CD4-positive, alpha-beta T cell (primary cell): ENCODE results near the gene TRIM64C. TPM values are rescaled to one million over a fixed set of nuclear protein-coding genes. Genes with fewer than 3 reads are reported as not detected.
"Not testable (repeated sequence)": the region's sequence is repeated elsewhere in the genome, so short reads cannot be mapped to it uniquely, and the experiment has no call there.

Experiments
- ATAC-seq: fragments of 200-7000 bp; cut with Tn5 transposase; one replicate; pipeline ENCODE4 v1.10.0; 2022; ENCODE audit warnings: mild to moderate bottlenecking; ENCODE audit not compliant: poor library complexity
- CTCF ChIA-PET: fragments of 350-600 bp; sonication (Branson Sonifier 250); formaldehyde crosslinking; loops from one replicate; lab custom pipeline; 2021; ENCODE audit warnings: antibody characterized with exemption, inconsistent platforms; lab: Charles Lee
- POLR2A ChIA-PET: fragments of 350-600 bp; sonication (Branson Sonifier 250); formaldehyde crosslinking; loops from one replicate; lab custom pipeline; 2021; ENCODE audit warnings: antibody characterized with exemption, inconsistent platforms; lab: Charles Lee
- DNase-seq, 14 experiments: peaks; one replicate each; pipeline ENCODE4 v3.0.0-alpha.2; 2013 to 2020; ENCODE audit warnings: mixed read lengths in 2 of 14
- H3K27ac ChIP-seq, 2 donors: one replicate each; pipeline versions ENCODE4 v1.5.1 to v1.7.0; 2013; ENCODE audit warnings: low read length in 2 of 2, low read depth in 1 of 2, mild to moderate bottlenecking in 1 of 2
- H3K27me3 ChIP-seq, 2 experiments: 1 replicate in 1 of 2; 2 replicates in 1 of 2; pipeline versions ENCODE4 v1.6.1 to v1.7.0; 2013; ENCODE audit warnings: low read length in 2 of 2, control low read depth in 1 of 2, mild to moderate bottlenecking in 1 of 2, moderate library complexity in 1 of 2; ENCODE audit not compliant: insufficient read depth in 2 of 2, control insufficient read depth in 1 of 2
- H3K36me3 ChIP-seq: one replicate; pipeline ENCODE4 v1.6.1; 2013; ENCODE audit warnings: low read length, control low read depth; ENCODE audit not compliant: insufficient read depth
- H3K4me1 ChIP-seq: one replicate; pipeline ENCODE4 v1.6.1; 2013; ENCODE audit warnings: low read length, control low read depth; ENCODE audit not compliant: insufficient read depth
- H3K4me3 ChIP-seq: one replicate; pipeline ENCODE4 v1.5.1; 2013; ENCODE audit warnings: mild to moderate bottlenecking, low read length, moderate library complexity
- H3K9me3 ChIP-seq, 2 experiments: 1 replicate in 1 of 2; 2 replicates in 1 of 2; pipeline versions ENCODE4 v1.6.1 to v1.7.0; 2013; ENCODE audit warnings: low read length in 2 of 2, mild to moderate bottlenecking in 2 of 2, control low read depth in 1 of 2, moderate library complexity in 1 of 2; ENCODE audit not compliant: control insufficient read depth in 1 of 2, insufficient read depth in 1 of 2
- H3K27ac Mint-ChIP-seq: one replicate; pipeline ENCODE4 v1.8.0; 2020; ENCODE audit warnings: mixed read lengths
- H3K27me3 Mint-ChIP-seq: one replicate; pipeline ENCODE4 v1.8.0; 2021; ENCODE audit warnings: mixed read lengths
- H3K36me3 Mint-ChIP-seq: one replicate; pipeline ENCODE4 v1.8.0; 2021; ENCODE audit warnings: low read depth, mixed read lengths
- H3K4me1 Mint-ChIP-seq: one replicate; pipeline ENCODE4 v1.8.0; 2021; ENCODE audit warnings: low read depth, mixed read lengths
- H3K4me3 Mint-ChIP-seq: one replicate; pipeline ENCODE4 v1.8.0; 2020; ENCODE audit warnings: mild to moderate bottlenecking, mixed read lengths
- H3K9me3 Mint-ChIP-seq: one replicate; pipeline ENCODE4 v1.8.0; 2020; ENCODE audit warnings: mixed read lengths
- intact Hi-C, 2 experiments: fragments of 100-400 bp; cut with DNase I in 1 of 2; cut with micrococcal nuclease in 1 of 2; formaldehyde crosslinking; loops; one replicate each; pipeline versions ENCODE4 v1.15.1 to v1.9.0; 2023 to 2025; cut with DNase I, micrococcal nuclease
- polyA plus RNA-seq, 2 donors: library from polyadenylated mRNA; unstranded; fragments of 120-200 nt; gene quantifications; one replicate each; pipeline ENCODE4 v1.2.1, GENCODE V29; 2013
- total RNA-seq, 174 experiments: library from RNA in 2 of 174; stranded (reverse) in 2 of 174; gene quantifications; one replicate each; pipeline ENCODE4 v1.2.3 and lab custom pipeline; 2021 to 2026

TRIM64C gene, protein sequence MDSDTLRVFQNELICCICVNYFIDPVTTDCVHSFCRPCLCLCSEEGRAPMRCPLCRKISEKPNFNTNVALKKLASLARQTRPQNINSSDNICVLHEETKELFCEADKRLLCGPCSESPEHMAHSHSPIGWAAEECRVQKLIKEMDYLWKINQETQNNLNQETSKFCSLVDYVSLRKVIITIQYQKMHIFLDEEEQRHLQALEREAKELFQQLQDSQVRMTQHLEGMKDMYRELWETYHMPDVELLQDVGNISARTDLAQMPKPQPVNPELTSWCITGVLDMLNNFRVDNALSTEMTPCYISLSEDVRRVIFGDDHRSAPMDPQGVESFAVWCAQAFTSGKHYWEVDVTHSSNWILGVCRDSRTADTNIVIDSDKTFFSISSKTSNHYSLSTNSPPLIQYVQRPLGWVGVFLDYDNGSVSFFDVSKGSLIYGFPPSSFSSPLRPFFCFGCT
- total RNA-seq (not detected), total RNA-seq (lab: John Stamatoyannopoulos, UW) (0 to 0.08 (median 0) reads per million in 172 experiments)
- not detected for polyA plus RNA-seq (2013, experiment 1 of 2)
- polyA plus RNA-seq (2013, experiment 2 of 2), result not detected

- CTCF ChIA-PET, POLR2A ChIA-PET, H3K27ac Mint-ChIP-seq: not testable (repeated sequence)
Observed at GRCh38 chr11:49059012-49059411, at the start of gene TRIM64C. Gene TRIM64C, minus strand, starts transcription at chr11:49059112. Its CDS starts 0 bp downstream, at chr11:49059112.

GRCh38 chr11:49102356-49102755, 43.4 kb upstream of the TRIM64C start:
- H3K36me3 ChIP-seq, ATAC-seq, intact Hi-C loops, CTCF ChIA-PET, H3K36me3 Mint-ChIP-seq, H3K4me3 ChIP-seq, H3K27ac ChIP-seq, H3K4me1 Mint-ChIP-seq, H3K4me3 Mint-ChIP-seq, DNase-seq, H3K27me3 Mint-ChIP-seq, H3K27ac Mint-ChIP-seq, H3K9me3 Mint-ChIP-seq, H3K4me1 ChIP-seq, H3K9me3 ChIP-seq, H3K27me3 ChIP-seq, POLR2A ChIA-PET: not testable (repeated sequence)

More at GRCh38 chr11:49059012-49059411, at the start of gene TRIM64C:
- H3K27me3 Mint-ChIP-seq, DNase-seq, ATAC-seq, H3K4me3 Mint-ChIP-seq, intact Hi-C loops, H3K4me1 ChIP-seq, H3K9me3 ChIP-seq, H3K27me3 ChIP-seq, H3K36me3 Mint-ChIP-seq, H3K4me3 ChIP-seq, H3K36me3 ChIP-seq, H3K27ac ChIP-seq, H3K9me3 Mint-ChIP-seq, H3K4me1 Mint-ChIP-seq: not testable (repeated sequence)

- H3K36me3 ChIP-seq, H3K4me3 Mint-ChIP-seq, H3K4me1 ChIP-seq, H3K36me3 Mint-ChIP-seq, H3K4me3 ChIP-seq, DNase-seq, H3K9me3 ChIP-seq, POLR2A ChIA-PET, H3K27me3 Mint-ChIP-seq, H3K27ac ChIP-seq, H3K27me3 ChIP-seq, H3K27ac Mint-ChIP-seq, CTCF ChIA-PET, ATAC-seq, H3K4me1 Mint-ChIP-seq, H3K9me3 Mint-ChIP-seq, intact Hi-C loops: not testable (repeated sequence)
Observed at GRCh38 chr11:49069897-49070296, 11.0 kb upstream of the TRIM64C start.

DNA sequence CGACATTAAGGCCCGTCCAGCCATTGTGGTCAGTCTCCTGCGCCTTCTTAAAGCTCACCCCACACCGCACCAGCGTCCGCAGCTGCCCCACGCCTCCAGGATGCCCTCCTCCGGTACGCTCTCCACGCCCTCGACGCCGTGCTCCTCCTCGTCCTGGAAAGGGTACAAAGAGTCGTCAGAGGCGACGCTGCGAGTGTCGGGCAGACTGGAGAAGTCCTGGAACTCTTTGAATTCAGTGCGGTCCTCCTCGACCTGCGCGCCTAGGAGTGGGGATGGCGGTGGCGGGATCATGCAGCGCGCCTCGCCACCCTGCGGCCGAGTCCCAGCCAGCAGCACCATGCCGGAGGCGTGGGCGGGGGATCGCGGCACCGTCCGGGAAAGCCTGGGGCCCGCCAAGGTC, 9.1 kb downstream of the TRIM64C start:
- H3K36me3 Mint-ChIP-seq, H3K4me3 ChIP-seq, POLR2A ChIA-PET: not testable (repeated sequence)

DNA sequence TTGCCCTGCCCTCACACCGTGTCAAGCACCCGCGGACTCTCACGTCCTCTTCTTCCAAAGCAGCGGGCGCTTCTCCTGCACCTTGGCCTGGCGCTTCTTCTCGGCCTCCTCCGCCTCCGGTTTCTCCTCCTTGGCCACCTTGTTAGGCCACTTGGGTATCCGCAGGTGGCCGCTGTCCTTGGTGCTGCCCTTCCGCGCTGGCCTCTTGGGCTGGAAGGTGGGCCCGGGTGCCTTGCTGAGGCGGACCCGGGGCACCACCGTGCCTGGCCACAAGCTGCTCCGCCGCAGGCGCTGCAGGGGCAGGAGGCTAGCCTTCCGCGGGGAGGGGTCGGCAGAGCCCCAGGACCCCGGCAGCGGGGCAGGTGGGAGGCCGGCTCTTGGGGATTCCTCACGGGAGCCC, 10.7 kb downstream of the TRIM64C start:
- intact Hi-C loops, H3K27ac Mint-ChIP-seq: not testable (repeated sequence)

More for the DNA sequence above, 9.1 kb downstream of the TRIM64C start:
- CTCF ChIA-PET, intact Hi-C loops, ATAC-seq, H3K36me3 ChIP-seq, H3K4me3 Mint-ChIP-seq, H3K27me3 ChIP-seq, H3K9me3 Mint-ChIP-seq, DNase-seq, H3K4me1 ChIP-seq, H3K27ac Mint-ChIP-seq, H3K27ac ChIP-seq, H3K4me1 Mint-ChIP-seq, H3K27me3 Mint-ChIP-seq: not testable (repeated sequence)
- H3K9me3 ChIP-seq, result peaks cover 0 to 26% of the 10 kb centered on the region in 2 experiments

DNA sequence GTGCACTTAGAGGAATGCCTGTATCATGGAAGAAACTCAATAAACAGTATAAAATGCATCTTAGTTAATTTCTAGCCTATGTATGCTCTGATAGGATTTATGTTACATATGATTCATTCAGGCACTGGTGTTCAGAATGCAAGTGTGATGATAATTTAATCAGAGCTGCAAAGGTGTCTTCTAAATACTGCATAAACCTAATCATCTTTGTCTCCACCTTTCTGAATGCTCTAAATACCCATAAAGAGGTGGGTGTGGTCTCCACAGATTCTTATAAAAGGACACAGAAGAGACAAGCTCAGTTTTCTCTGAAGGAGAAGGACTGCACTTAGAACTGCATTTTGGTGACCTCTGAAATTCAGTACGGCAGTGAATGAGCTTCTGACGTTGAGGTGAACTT, 30.4 kb downstream of the TRIM64C start, which contains the start of gene TRIM49B:
TRIM49B (plus strand) TSS at position 301 of the 400 bp plus-strand sequence. CDS start 2,777 bp downstream, outside the sequence.
- H3K4me3 Mint-ChIP-seq, H3K4me1 ChIP-seq, H3K27me3 Mint-ChIP-seq, H3K27me3 ChIP-seq, POLR2A ChIA-PET, H3K27ac Mint-ChIP-seq, intact Hi-C loops, H3K36me3 Mint-ChIP-seq, H3K27ac ChIP-seq, DNase-seq, H3K4me3 ChIP-seq, ATAC-seq, H3K36me3 ChIP-seq, H3K4me1 Mint-ChIP-seq, H3K9me3 Mint-ChIP-seq, H3K9me3 ChIP-seq, CTCF ChIA-PET: not testable (repeated sequence)

More for the DNA sequence above, 10.7 kb downstream of the TRIM64C start:
- H3K4me1 Mint-ChIP-seq, H3K27ac ChIP-seq, ATAC-seq, POLR2A ChIA-PET, CTCF ChIA-PET, H3K36me3 Mint-ChIP-seq, H3K36me3 ChIP-seq, DNase-seq, H3K4me3 Mint-ChIP-seq, H3K9me3 Mint-ChIP-seq, H3K27me3 Mint-ChIP-seq, H3K4me3 ChIP-seq, H3K27me3 ChIP-seq, H3K4me1 ChIP-seq: not testable (repeated sequence)
- peaks cover 0 to 26% of the 10 kb centered on the region in 2 experiments for H3K9me3 ChIP-seq
